Upper lobe of right lung (tissue), 1 donor: Measurements from ENCODE around the gene ALDH7A1. TPM values are rescaled to one million over a fixed set of nuclear protein-coding genes. Genes with fewer than 3 reads are reported as not detected.

Source experiments
- ATAC-seq: fragments of 200-7000 bp; cut with Tn5 transposase; one replicate; pipeline ENCODE4 v1.9.1; 2020; ENCODE audit warnings: mild to moderate bottlenecking, moderate library complexity
- DNase-seq: peaks from one replicate; pipeline ENCODE4 v3.0.0-alpha.2; 2020
- H3K27ac ChIP-seq: fragments of 200-600 bp; one replicate; pipeline ENCODE4 v1.8.0; 2022
- H3K27me3 ChIP-seq: fragments of 200-600 bp; one replicate; pipeline ENCODE4 v1.8.0; 2022; ENCODE audit warnings: mild to moderate bottlenecking
- H3K36me3 ChIP-seq: fragments of 200-600 bp; one replicate; pipeline ENCODE4 v1.8.0; 2022
- H3K4me1 ChIP-seq: fragments of 200-600 bp; one replicate; pipeline ENCODE4 v1.8.0; 2022
- H3K4me3 ChIP-seq: fragments of 200-600 bp; one replicate; pipeline ENCODE4 v1.8.0; 2022; ENCODE audit warnings: mild to moderate bottlenecking
- H3K9me3 ChIP-seq: fragments of 200-600 bp; one replicate; pipeline ENCODE4 v1.8.0; 2022
- intact Hi-C: fragments of 100-400 bp; cut with DNase I; formaldehyde crosslinking; loops from one replicate; pipeline ENCODE4 v1.11.0; 2022
- total RNA-seq: library from RNA; stranded (reverse); fragmentation: NEBNext Ultra II Directional; extraction: Animal tissue kit (Norgen Biotek cat#: 25700); gene quantifications from one replicate; pipeline ENCODE4 v1.2.1, GENCODE V29; 2021
- TF ChIP-seq, protein P1 (sequence below): fragments of 200-600 bp; IDR thresholded peaks from one replicate; pipeline ENCODE4 v1.8.0; 2022; ENCODE audit warnings: antibody characterized with exemption
- donor health status: DM: no; HTN: yes; CAD: no; lungs with severe emphysema.

Gene ALDH7A1
- total RNA-seq, 1 donor from 2014 or later = 26.1 TPM

DNA sequence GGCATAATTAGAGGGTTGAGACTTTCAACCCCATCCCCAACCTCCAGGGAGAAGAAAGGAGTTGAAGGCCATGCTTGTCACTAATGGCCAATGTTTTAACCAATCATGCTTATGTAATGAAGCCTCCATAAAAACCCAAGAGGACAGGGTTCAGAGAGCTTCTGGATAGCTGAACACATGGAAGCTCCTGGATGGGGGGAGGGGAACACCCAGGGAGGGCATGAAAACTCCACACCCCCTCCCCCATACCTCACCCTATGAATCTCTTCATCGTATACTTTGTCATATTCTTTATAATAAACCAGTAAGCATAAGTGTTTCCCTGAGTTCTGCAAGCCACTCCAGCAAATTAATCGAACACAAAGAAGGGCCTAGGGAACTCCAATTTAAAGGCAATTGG, 81.7 kb downstream of the ALDH7A1 start:
- Histone ChIP-seq H3K36me3 (no peaks in the 10 kb centered on the region), H3K27ac (peak overlapping the region; percentile 65), H3K4me1 (peaks cover 25% of the 10 kb centered on the region), H3K9me3 (no peaks in the 10 kb centered on the region), H3K27me3 (no peaks in the 10 kb centered on the region), H3K4me3 (no peak overlapping the region)
- TF ChIP-seq, protein P1, sequence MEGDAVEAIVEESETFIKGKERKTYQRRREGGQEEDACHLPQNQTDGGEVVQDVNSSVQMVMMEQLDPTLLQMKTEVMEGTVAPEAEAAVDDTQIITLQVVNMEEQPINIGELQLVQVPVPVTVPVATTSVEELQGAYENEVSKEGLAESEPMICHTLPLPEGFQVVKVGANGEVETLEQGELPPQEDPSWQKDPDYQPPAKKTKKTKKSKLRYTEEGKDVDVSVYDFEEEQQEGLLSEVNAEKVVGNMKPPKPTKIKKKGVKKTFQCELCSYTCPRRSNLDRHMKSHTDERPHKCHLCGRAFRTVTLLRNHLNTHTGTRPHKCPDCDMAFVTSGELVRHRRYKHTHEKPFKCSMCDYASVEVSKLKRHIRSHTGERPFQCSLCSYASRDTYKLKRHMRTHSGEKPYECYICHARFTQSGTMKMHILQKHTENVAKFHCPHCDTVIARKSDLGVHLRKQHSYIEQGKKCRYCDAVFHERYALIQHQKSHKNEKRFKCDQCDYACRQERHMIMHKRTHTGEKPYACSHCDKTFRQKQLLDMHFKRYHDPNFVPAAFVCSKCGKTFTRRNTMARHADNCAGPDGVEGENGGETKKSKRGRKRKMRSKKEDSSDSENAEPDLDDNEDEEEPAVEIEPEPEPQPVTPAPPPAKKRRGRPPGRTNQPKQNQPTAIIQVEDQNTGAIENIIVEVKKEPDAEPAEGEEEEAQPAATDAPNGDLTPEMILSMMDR = no peak
- ATAC-seq = no peak
- intact Hi-C loops = no loop called here
- no peak for DNase-seq

DNA sequence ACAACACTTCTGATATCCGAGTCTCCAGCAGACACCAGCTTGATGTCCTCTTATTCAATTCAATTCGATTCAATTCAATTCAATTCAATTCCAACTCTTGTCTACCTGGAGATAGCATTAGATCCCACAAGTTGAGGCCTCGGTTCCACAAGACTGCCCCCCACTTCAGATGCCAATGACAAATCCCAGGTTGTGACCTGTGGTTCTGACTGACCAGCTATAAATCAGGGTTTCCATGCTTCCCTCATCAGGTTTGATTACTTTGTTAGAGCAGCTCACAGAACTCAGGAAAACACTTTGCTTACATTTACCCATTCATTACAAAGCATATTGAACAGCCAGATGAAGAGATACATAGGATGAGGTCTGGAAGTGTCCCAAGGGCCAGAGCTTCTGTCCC, 82.6 kb downstream of the ALDH7A1 start:
- Histone ChIP-seq H3K9me3 (no peaks in the 10 kb centered on the region), H3K27ac (peak overlapping the region; percentile 65), H3K36me3 (no peaks in the 10 kb centered on the region), H3K27me3 (no peaks in the 10 kb centered on the region), H3K4me1 (peaks cover 25% of the 10 kb centered on the region), H3K4me3 (no peak overlapping the region)
- TF ChIP-seq, protein P1 = no peak
- DNase-seq (no peak), ATAC-seq (no peak)
- intact Hi-C loops = no loop called here

DNA sequence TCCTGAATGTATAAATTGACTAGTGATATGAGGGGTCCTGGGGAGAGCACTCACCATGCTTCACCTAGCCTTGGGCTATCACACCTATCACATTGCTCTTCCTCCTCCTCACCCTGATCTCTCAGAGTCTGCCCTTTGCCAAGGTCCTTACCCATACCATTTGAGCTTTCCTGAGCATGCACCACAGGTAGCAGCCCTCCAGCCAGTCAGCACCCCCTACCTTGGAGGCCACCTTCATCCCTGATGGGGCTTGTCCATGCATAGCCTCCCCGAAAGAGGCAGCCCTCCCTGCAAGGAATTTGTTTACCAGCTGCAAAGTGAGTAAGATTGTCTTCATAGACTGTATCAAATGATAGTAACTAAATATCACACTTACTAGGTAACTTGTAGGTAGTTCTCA, 83.1 kb downstream of the ALDH7A1 start:
- intact Hi-C loops = no loop called here
- Histone ChIP-seq H3K27ac (no peak overlapping the region), H3K36me3 (no peaks in the 10 kb centered on the region), H3K9me3 (no peaks in the 10 kb centered on the region), H3K4me1 (peaks cover 25% of the 10 kb centered on the region), H3K27me3 (no peaks in the 10 kb centered on the region), H3K4me3 (no peak overlapping the region)
- ATAC-seq (no peak), DNase-seq (no peak)
- TF ChIP-seq, protein P1 = no peak

DNA sequence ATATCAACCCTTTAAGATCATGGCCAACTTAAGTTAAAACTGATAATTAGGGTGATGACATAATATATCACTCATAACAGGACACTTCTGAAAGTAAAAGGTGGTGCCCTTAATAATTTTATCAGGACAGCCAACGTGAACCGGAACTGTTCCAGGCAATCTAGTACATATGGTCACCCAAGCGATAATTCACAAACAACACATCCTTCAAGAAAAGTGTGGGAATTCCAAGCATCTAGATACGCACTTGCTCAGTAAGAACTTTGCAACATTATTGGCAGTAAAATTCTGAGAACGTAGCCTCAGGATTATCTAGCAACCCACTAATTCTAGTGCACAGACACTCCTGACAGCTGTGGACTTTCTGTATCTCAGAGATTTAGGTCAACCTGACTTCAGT, 85.7 kb downstream of the ALDH7A1 start:
- Histone ChIP-seq H3K27me3 (no peaks in the 10 kb centered on the region), H3K4me3 (no peak overlapping the region), H3K36me3 (no peaks in the 10 kb centered on the region), H3K9me3 (no peaks in the 10 kb centered on the region), H3K4me1 (peaks cover 15% of the 10 kb centered on the region), H3K27ac (peak overlapping the region; percentile 52)
- TF ChIP-seq, protein P1 = no peak
- ATAC-seq = no peak
- intact Hi-C loops = no loop called here
- no peak for DNase-seq

DNA sequence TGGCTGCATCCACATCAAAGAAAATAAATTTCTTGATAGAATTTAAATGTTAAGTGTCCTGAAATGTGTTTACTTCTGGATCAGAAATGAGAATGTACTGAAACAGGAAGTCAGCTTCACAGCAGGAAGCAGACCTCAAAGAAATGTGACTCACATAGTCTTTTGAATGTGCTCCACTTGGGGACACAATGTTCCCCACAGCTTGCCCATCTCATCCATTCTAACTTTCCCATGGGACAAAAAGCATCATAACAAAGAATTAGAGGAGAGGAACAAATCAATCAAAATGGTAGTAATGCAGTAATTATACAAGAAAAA, 86.1 kb downstream of the ALDH7A1 start:
- Histone ChIP-seq H3K4me1 (peaks cover 17% of the 10 kb centered on the region), H3K36me3 (no peaks in the 10 kb centered on the region), H3K27ac (peak overlapping the region; percentile 77), H3K9me3 (no peaks in the 10 kb centered on the region), H3K27me3 (no peaks in the 10 kb centered on the region), H3K4me3 (no peak overlapping the region)
- ATAC-seq (peak; percentile 78), DNase-seq (no peak)
- intact Hi-C loops = no loop called here
- TF ChIP-seq, protein P1 = no peak

GRCh38 chr5:126508251-126508961, 86.6 kb downstream of the ALDH7A1 start:
- no peak for ATAC-seq
- H3K27me3 ChIP-seq = no peaks in the 10 kb centered on the region
- H3K27ac ChIP-seq = peak overlapping the region; percentile 77
- no peaks in the 10 kb centered on the region for H3K9me3 ChIP-seq
- no peak for DNase-seq
- H3K4me3 ChIP-seq = peak overlapping the region; percentile 9
- no peaks in the 10 kb centered on the region for H3K36me3 ChIP-seq
- intact Hi-C loops = no loop called here
- TF ChIP-seq, protein P1 = no peak
- H3K4me1 ChIP-seq = peaks cover 17% of the 10 kb centered on the region
